BLaER1 treated with 17β-estradiol and CSF1 and Interleukin-3, amounts not matched to agents 10 nM and 100 nM (cell line): ENCODE results near the gene SLC38A8.

Experiments
- H3K27ac ChIP-seq, 11 experiments: shearing (Covaris generic); formaldehyde crosslinking; 2 replicates each; pipeline ENCODE4 v1.8.1; 2022
- H3K27me3 ChIP-seq, 11 experiments: shearing (Covaris generic); formaldehyde crosslinking; 2 replicates each; pipeline ENCODE4 v1.8.1; 2022
- H3K36me3 ChIP-seq, 11 experiments: shearing (Covaris generic); formaldehyde crosslinking; 2 replicates each; pipeline ENCODE4 v1.8.1; 2022
- H3K4me1 ChIP-seq, 10 experiments: shearing (Covaris generic); formaldehyde crosslinking; 2 replicates each; pipeline ENCODE4 v1.8.1; 2022
- H3K4me2 ChIP-seq, 11 experiments: shearing (Covaris generic); formaldehyde crosslinking; 2 replicates each; pipeline ENCODE4 v1.8.1; 2022
- H3K4me3 ChIP-seq, 10 experiments: shearing (Covaris generic); formaldehyde crosslinking; 2 replicates each; pipeline ENCODE4 v1.8.1; 2022
- H3K9ac ChIP-seq, 11 experiments: shearing (Covaris generic); formaldehyde crosslinking; 2 replicates each; pipeline ENCODE4 v1.8.1; 2022
- H3K9me3 ChIP-seq, 11 experiments: shearing (Covaris generic); formaldehyde crosslinking; replicated peaks in 1 of 11; 2 replicates each; pipeline ENCODE4 v1.8.1; 2022
- H4K20me1 ChIP-seq, 11 experiments: shearing (Covaris generic); formaldehyde crosslinking; 2 replicates each; pipeline ENCODE4 v1.8.1; 2022
- Cebpa-rat ChIP-seq, 11 experiments: shearing (Covaris generic); IDR thresholded peaks; 2 replicates each; pipeline ENCODE4 v1.8.1; 2022

The SLC38A8 gene

DNA sequence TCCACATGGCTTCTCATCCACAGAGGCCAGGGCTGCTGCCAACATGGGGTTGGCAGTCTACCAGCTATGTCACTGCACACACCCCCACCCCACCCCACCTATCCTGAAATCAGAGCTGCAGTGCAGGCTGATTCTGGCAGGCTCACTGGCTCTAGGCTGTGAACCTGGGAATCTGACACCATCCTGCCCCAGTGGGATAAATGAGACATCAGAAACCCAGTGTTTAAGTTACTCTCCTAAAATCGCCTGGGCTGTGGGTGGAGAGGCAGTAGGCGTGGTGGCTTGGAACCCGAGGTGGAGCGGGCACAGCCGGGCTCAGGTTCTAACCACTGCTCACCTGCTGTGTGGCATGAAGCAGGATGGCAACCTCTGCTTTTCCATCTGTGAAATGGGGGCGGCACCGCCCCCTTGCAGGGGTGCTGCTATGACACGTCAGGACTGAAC, 5.6 kb downstream of the SLC38A8 start:
- Histone ChIP-seq H3K9me3 (peaks cover 16 to 46% (median 29%) of the 10 kb centered on the region in 11 experiments), H3K4me3 (no peak overlapping the region), H3K36me3 (no peaks in the 10 kb centered on the region), H3K4me2 (no peak overlapping the region), H3K4me1 (peaks cover 0 to 9% (median 0%) of the 10 kb centered on the region in 10 experiments; a peak in 2 of 20 replicates), H3K27ac (no peak overlapping the region), H3K27me3 (peaks cover 0 to 68% (median 0%) of the 10 kb centered on the region in 11 experiments; a peak in 5 of 22 replicates), H3K9ac (no peak overlapping the region), H4K20me1 (peaks cover 0 to 12% (median 0%) of the 10 kb centered on the region in 11 experiments; a peak in 2 of 22 replicates)
- TF ChIP-seq Cebpa-rat (IDR thresholded peaks at IDR 0.05), result no peak

DNA sequence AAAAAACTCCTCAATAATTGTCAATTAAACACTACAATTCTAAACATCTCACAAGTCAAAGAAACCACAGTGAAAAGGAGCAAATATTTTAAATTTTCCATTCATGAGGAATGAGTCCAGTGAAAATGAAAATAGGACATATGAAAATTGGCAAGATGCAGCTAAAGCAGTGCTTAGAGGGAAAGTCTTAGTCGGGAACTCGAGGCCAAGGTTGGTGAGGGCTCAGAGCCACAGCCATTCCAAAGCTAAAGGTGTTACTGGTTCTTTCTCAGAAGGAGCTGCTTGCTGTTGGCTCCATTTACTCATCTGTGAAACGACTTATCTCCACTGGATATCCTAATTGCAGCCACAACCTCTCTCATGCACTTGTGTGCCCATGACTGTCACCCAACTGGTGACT, 6.5 kb downstream of the SLC38A8 start:
- H4K20me1 ChIP-seq, result peaks cover 0 to 12% (median 0%) of the 10 kb centered on the region in 11 experiments; a peak in 1 of 22 replicates
- H3K4me3 ChIP-seq, result no peak overlapping the region
- no peak overlapping the region for H3K27ac ChIP-seq
- H3K4me2 ChIP-seq, result no peak overlapping the region
- H3K9me3 ChIP-seq, result peaks cover 24 to 55% (median 38%) of the 10 kb centered on the region in 11 experiments
- peaks cover 0 to 8% (median 0%) of the 10 kb centered on the region in 10 experiments; a peak in 2 of 20 replicates for H3K4me1 ChIP-seq
- no peaks in the 10 kb centered on the region for H3K36me3 ChIP-seq
- TF ChIP-seq Cebpa-rat (IDR thresholded peaks at IDR 0.05), result no peak
- peaks cover 0 to 69% (median 0%) of the 10 kb centered on the region in 11 experiments; a peak in 7 of 22 replicates for H3K27me3 ChIP-seq
- H3K9ac ChIP-seq, result no peak overlapping the region

GRCh38 chr16:84034516-84034915, 8.1 kb downstream of the SLC38A8 start:
- Histone ChIP-seq H3K4me1 (peaks cover under 1 to 9% (median 7%) of the 10 kb centered on the region in 10 experiments; a peak in 19 of 20 replicates), H3K4me2 (no peak overlapping the region), H4K20me1 (peaks cover 0 to 3% (median under 1%) of the 10 kb centered on the region in 11 experiments; a peak in 7 of 22 replicates), H3K4me3 (no peak overlapping the region), H3K27ac (no peak overlapping the region), H3K9me3 (peaks cover 39 to 71% (median 53%) of the 10 kb centered on the region in 11 experiments), H3K36me3 (no peaks in the 10 kb centered on the region; a peak in 1 of 22 replicates), H3K27me3 (peaks cover 0 to 72% (median 10%) of the 10 kb centered on the region in 11 experiments; a peak in 11 of 22 replicates), H3K9ac (no peak overlapping the region)
- no peak for TF ChIP-seq Cebpa-rat (IDR thresholded peaks at IDR 0.05)

DNA sequence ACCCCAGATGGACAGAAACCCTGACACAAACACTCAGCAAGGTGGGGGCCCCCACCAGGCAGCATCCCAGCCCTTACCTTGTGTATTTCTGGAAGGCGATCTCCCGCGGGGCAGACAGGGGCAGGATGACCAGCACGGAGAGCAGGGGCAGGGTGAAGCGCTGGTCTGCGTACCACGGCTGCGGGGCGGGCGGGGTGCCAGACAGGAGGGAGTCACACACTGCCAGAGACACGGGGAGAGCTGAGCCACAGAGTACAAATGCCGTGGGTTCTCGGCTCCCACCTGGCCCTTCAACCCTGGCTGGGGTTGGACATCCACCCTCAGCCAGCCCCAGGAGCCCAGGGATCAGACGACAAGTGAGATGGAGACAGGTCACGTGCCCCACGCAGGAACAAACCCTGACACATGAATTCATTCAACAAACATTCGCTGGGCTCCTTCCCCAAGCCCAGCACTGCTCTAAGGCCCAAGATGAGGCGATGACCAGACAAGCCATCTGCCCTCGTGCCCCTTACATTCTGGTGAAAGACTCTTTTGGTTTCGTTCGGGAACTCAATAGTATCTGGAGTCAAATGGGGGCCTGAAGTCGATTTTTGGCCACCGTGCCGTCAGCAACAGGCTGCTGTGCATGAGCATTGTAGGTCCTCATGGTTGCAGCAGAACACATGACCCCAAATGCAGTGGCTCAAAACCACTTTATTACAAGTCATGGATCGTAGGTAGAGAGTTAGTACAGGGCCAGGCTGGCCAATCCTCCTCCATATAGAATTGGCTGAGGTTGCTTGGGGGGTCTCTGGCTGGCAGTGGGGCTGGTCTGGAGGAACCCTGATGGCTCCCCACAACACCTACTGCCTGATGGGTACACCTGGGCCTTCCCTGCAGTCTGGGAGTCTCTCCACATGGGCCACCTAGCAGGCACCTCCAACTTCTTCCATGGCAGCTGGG, 9.1 kb downstream of the SLC38A8 start:
- no peak for TF ChIP-seq Cebpa-rat (IDR thresholded peaks at IDR 0.05)
- Histone ChIP-seq H3K36me3 (no peaks in the 10 kb centered on the region; a peak in 1 of 22 replicates), H3K9ac (no peak overlapping the region), H3K4me2 (no peak overlapping the region), H3K27ac (no peak overlapping the region), H3K4me3 (no peak overlapping the region), H4K20me1 (peaks cover 0 to 11% (median 9%) of the 10 kb centered on the region in 11 experiments; a peak in 18 of 22 replicates), H3K27me3 (peaks cover 0 to 71% (median 10%) of the 10 kb centered on the region in 11 experiments; a peak in 11 of 22 replicates), H3K9me3 (peaks cover 39 to 71% (median 53%) of the 10 kb centered on the region in 11 experiments), H3K4me1 (peaks cover 11 to 19% (median 16%) of the 10 kb centered on the region in 10 experiments)

DNA sequence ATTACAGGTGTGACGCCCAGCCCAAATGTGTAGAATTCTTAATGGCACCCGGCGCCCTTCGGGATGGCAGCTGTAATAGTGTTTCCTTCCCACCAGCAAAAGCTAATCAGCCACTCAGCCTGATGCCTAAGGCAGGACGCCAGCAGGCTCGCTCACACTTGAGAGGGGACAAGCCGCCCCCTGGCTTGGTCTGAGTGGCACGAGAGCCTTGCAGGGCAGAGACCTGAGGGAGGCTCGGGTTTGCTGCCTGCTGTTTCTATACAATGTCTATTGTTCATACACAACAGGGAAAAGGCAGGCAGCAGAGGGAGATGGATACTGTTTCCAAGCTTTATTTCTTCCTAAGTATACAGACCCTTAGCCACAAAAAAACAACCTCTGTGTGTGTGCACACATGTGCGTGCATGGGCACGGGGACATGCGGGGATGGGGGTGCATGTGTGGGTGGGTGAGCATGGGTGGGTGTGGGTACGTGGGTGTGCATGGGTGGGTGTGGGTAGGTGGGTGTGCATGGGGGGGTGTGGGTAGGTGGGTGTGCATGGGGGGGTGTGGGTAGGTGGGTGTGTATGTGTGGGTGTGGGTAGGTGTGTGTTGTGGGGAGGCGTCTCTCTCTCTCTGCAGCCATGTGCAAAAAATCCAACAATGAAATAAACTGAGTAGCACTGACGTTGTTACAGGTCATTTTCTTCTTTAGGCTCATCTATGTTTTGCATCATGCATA, 10.0 kb downstream of the SLC38A8 start:
- no peak for TF ChIP-seq Cebpa-rat (IDR thresholded peaks at IDR 0.05)
- Histone ChIP-seq H4K20me1 (peaks cover 0 to 12% (median 9%) of the 10 kb centered on the region in 11 experiments; a peak in 18 of 22 replicates), H3K4me3 (no peak overlapping the region), H3K4me1 (peaks cover 20 to 28% (median 25%) of the 10 kb centered on the region in 10 experiments), H3K36me3 (no peaks in the 10 kb centered on the region; a peak in 1 of 22 replicates), H3K4me2 (no peak overlapping the region), H3K27me3 (peaks cover 0 to 77% (median 15%) of the 10 kb centered on the region in 11 experiments; a peak in 13 of 22 replicates), H3K9ac (no peak overlapping the region), H3K27ac (no peak overlapping the region), H3K9me3 (peaks cover 39 to 71% (median 53%) of the 10 kb centered on the region in 11 experiments)

DNA sequence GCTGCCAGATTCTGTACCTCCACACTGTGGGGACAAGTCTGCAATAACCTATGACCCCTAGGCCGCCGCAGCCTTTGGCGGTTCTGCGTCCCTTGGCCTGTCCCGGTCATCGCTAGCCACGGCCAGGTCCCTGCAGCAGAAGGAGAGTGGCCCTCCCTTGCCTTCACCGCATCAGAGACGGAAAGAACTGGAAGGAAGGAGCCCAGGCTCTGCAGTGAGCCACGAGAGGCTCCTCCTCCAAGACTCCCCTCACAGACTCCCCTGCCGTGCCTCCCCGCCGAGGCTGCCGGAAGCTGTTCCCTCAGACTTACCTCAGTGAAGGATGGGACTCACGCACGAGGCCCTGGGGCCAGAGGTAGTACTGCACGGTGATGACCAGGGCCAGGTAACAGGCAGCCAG, 11.0 kb downstream of the SLC38A8 start:
- Histone ChIP-seq H3K36me3 (no peaks in the 10 kb centered on the region; a peak in 1 of 22 replicates), H3K4me2 (no peak overlapping the region), H3K4me3 (no peak overlapping the region), H4K20me1 (peaks cover 0 to 14% (median 9%) of the 10 kb centered on the region in 11 experiments; a peak in 18 of 22 replicates), H3K9me3 (peaks cover 38 to 63% (median 52%) of the 10 kb centered on the region in 11 experiments), H3K27ac (no peak overlapping the region), H3K4me1 (peaks cover 23 to 36% (median 32%) of the 10 kb centered on the region in 10 experiments), H3K27me3 (peaks cover 0 to 88% (median 15%) of the 10 kb centered on the region in 11 experiments; a peak in 14 of 22 replicates), H3K9ac (no peak overlapping the region)
- TF ChIP-seq Cebpa-rat (IDR thresholded peaks at IDR 0.05), result no peak

DNA sequence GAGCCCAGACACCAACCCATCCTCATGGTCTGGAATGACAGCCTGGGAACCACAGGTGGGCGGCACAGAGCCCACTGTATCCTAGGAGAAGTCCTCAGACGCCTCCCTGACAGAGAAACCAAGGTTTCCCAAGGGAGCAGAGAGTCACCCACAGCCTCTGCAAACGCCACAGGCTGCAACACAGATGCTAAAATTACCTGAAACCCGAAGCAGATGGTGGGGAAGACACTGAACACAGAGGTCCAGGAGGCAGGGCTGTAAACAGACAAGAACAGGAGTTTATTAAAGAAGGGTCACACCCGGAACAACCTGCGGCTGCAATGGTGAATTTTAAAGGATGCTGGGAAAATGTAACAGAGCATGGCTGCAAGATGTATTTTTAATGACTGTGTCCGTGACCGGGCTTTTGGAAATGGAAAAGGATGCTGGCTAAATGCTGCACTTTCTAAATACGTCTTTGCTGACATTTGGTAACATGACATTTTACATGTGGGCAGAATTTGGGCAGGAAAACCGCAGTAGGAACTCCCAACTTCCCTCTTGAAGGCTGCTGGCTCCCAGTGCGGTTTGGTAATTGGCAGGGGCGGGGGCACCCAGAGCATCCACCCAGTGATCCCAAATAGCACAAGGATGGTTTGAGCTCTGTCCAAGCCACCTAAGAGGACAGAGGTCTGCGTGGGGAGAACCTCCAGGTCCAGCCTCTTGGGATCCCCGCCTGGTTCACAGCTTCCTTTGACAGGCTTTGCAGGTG, 13.1 kb downstream of the SLC38A8 start:
- Histone ChIP-seq H4K20me1 (peaks cover 0 to 24% (median 9%) of the 10 kb centered on the region in 11 experiments; a peak in 18 of 22 replicates), H3K4me1 (peaks cover 23 to 46% (median 33%) of the 10 kb centered on the region in 10 experiments), H3K27ac (peak overlapping the region in 8 of 11 experiments; percentile 26 to 69 (median 53); a peak in 15 of 22 replicates), H3K4me3 (peak overlapping the region in 8 of 10 experiments; percentile 3 to 58 (median 43); a peak in 15 of 20 replicates), H3K9me3 (peaks cover 21 to 43% (median 31%) of the 10 kb centered on the region in 11 experiments), H3K9ac (peak overlapping the region in 8 of 11 experiments; percentile 3 to 53 (median 26); a peak in 10 of 22 replicates), H3K36me3 (no peaks in the 10 kb centered on the region; a peak in 1 of 22 replicates), H3K27me3 (peaks cover 0 to 89% (median 15%) of the 10 kb centered on the region in 11 experiments; a peak in 14 of 22 replicates), H3K4me2 (peak overlapping the region; percentile 86 to 99 (median 97))
- TF ChIP-seq Cebpa-rat (IDR thresholded peaks at IDR 0.05), result peak in 1 of 11 experiments; percentile 43; a peak in 1 of 22 replicates
